ENCODE data around the gene XAB2.

XAB2 gene

GRCh38 chr19:7632340-7633203, 3.2 kb upstream of the XAB2 start:
- no peak for DNase-seq (ENCODE audit: low read depth)

GRCh38 chr19:7631577-7631976, 2.2 kb upstream of the XAB2 start:
- DNase-seq (ENCODE audit: low read depth): no peak

- no peak for DNase-seq (ENCODE audit: low read depth)
Observed at GRCh38 chr19:7628589-7629311, 595 bp downstream of the XAB2 start.

- no peak for DNase-seq (ENCODE audit: low read depth)
Observed at GRCh38 chr19:7627166-7627565, 2.2 kb downstream of the XAB2 start.

GRCh38 chr19:7625763-7626372, 3.5 kb downstream of the XAB2 start:
- DNase-seq (ENCODE audit: low read depth): no peak

GRCh38 chr19:7624810-7625209, 4.5 kb downstream of the XAB2 start:
- no peak for DNase-seq (ENCODE audit: low read depth)

- DNase-seq (ENCODE audit: low read depth): no peak
Observed at GRCh38 chr19:7623725-7624603, 5.4 kb downstream of the XAB2 start.

GRCh38 chr19:7622933-7623685, 6.2 kb downstream of the XAB2 start:
- no peak for DNase-seq (ENCODE audit: low read depth)

- DNase-seq (ENCODE audit: low read depth): no peak
Observed at GRCh38 chr19:7620442-7621412, 8.6 kb downstream of the XAB2 start.

GRCh38 chr19:7619671-7620441, 9.5 kb downstream of the XAB2 start:
- DNase-seq (ENCODE audit: low read depth): no peak

GRCh38 chr19:7618771-7619510, 10.4 kb downstream of the XAB2 start:
- DNase-seq (ENCODE audit: low read depth): no peak

- DNase-seq (ENCODE audit: low read depth): no peak
Observed at GRCh38 chr19:7618348-7618747, 11.0 kb downstream of the XAB2 start.

GRCh38 chr19:7617735-7618134, 11.6 kb downstream of the XAB2 start:
- no peak for DNase-seq (ENCODE audit: low read depth)

- DNase-seq (ENCODE audit: low read depth): no peak
Observed at GRCh38 chr19:7617172-7617571, 12.2 kb downstream of the XAB2 start.

- DNase-seq (ENCODE audit: low read depth): no peak
Observed at GRCh38 chr19:7614859-7615741, 14.2 kb downstream of the XAB2 start.

GRCh38 chr19:7612282-7613274, 16.8 kb downstream of the XAB2 start:
- DNase-seq (ENCODE audit: low read depth): no peak

Data from activated T-helper 9 cell treated with anti-CD3 and anti-CD28 coated beads, Interleukin-2, amount 50 U/mL, for 16 hours (primary cell).